ENCODE data around the gene ZFYVE27.

ZFYVE27 gene

GRCh38 chr10:97771913-97772823 lies 35.2 kb downstream of the ZFYVE27 start, which contains the start of gene SFRP5:
Gene SFRP5 (minus strand): TSS chr10:97771999. CDS start chr10:97771833, 166 bp downstream.
- no peak for DNase-seq

- no peak for DNase-seq
These were observed 36.2 kb downstream of the ZFYVE27 start for GRCh38 chr10:97773096-97773495.

GRCh38 chr10:97774811-97775294 lies 37.9 kb downstream of the ZFYVE27 start:
- DNase-seq: no peak

- no peak for DNase-seq
These were observed 40.2 kb downstream of the ZFYVE27 start for GRCh38 chr10:97777143-97777542.

- no peak for DNase-seq
These were observed 41.7 kb downstream of the ZFYVE27 start for GRCh38 chr10:97778452-97779302.

- DNase-seq: no peak
These were observed 42.6 kb downstream of the ZFYVE27 start for GRCh38 chr10:97779492-97779891.

- DNase-seq: no peak
These were observed 43.0 kb downstream of the ZFYVE27 start for GRCh38 chr10:97779975-97780374.

- no peak for DNase-seq
These were observed 44.1 kb downstream of the ZFYVE27 start for GRCh38 chr10:97780841-97781617.

- no peak for DNase-seq
These were observed 44.8 kb downstream of the ZFYVE27 start for GRCh38 chr10:97781618-97782331.

GRCh38 chr10:97782455-97783228 lies 45.7 kb downstream of the ZFYVE27 start:
- DNase-seq: no peak

GRCh38 chr10:97784200-97784810 lies 47.4 kb downstream of the ZFYVE27 start:
- no peak for DNase-seq

GRCh38 chr10:97785231-97785630 lies 48.3 kb downstream of the ZFYVE27 start:
- DNase-seq: no peak

- no peak for DNase-seq
These were observed 48.8 kb downstream of the ZFYVE27 start for GRCh38 chr10:97785731-97786130.

- no peak for DNase-seq
These were observed 51.9 kb downstream of the ZFYVE27 start for GRCh38 chr10:97788552-97789442.

- no peak for DNase-seq
These were observed 53.0 kb downstream of the ZFYVE27 start for GRCh38 chr10:97789770-97790397.

GRCh38 chr10:97791824-97792721 lies 55.1 kb downstream of the ZFYVE27 start:
- DNase-seq: no peak

GRCh38 chr10:97795886-97796285 lies 59.0 kb downstream of the ZFYVE27 start:
- no peak for DNase-seq

- no peak for DNase-seq
These were observed 59.7 kb downstream of the ZFYVE27 start for GRCh38 chr10:97796651-97797050.

All from SHP77 treated with DMSO at 0.1 percent for 48 hours (cell line).